Neural progenitor cell (in vitro differentiated cells): Measurements from ENCODE around the gene DOCK7. TPM values are rescaled to one million over a fixed set of nuclear protein-coding genes. Genes with fewer than 3 reads are reported as not detected.
"Not testable (repeated sequence)": the region's sequence is repeated elsewhere in the genome, so short reads cannot be mapped to it uniquely, and the experiment has no call there.

Experiments
- DNase-seq: peaks from one replicate; pipeline ENCODE4 v3.0.0-alpha.2; 2016; ENCODE audit warnings: low spot score
- H2AFZ ChIP-seq: fragments of 200-600 bp; sonication (generic); replicated peaks from 2 replicates; pipeline ENCODE4 v1.6.1; 2016; ENCODE audit warnings: antibody characterized with exemption
- H3F3A ChIP-seq: fragments of 200-600 bp; sonication (generic); 2 replicates; pipeline ENCODE4 v1.6.1; 2016; ENCODE audit warnings: antibody characterized with exemption, low read depth
- H3K27ac ChIP-seq: fragments of 200-600 bp; sonication (generic); 2 replicates; pipeline ENCODE4 v1.5.1; 2016; ENCODE audit warnings: mild to moderate bottlenecking
- H3K27me3 ChIP-seq: fragments of 200-600 bp; sonication (generic); 2 replicates; pipeline ENCODE4 v1.6.1; 2016; ENCODE audit warnings: mild to moderate bottlenecking, moderate library complexity
- H3K36me3 ChIP-seq: fragments of 200-600 bp; sonication (generic); 2 replicates; pipeline ENCODE4 v1.5.1; 2016
- H3K4me1 ChIP-seq: fragments of 200-600 bp; sonication (generic); 2 replicates; pipeline ENCODE4 v1.6.1; 2016; ENCODE audit warnings: mixed run types
- H3K4me2 ChIP-seq: fragments of 200-600 bp; sonication (generic); 2 replicates; pipeline ENCODE4 v1.6.1; 2016
- H3K4me3 ChIP-seq: fragments of 200-600 bp; sonication (generic); 2 replicates; pipeline ENCODE4 v1.5.1; 2016
- H3K79me2 ChIP-seq: fragments of 200-600 bp; sonication (generic); 2 replicates; pipeline ENCODE4 v1.6.1; 2016; ENCODE audit warnings: low read depth
- H3K9ac ChIP-seq: fragments of 200-600 bp; sonication (generic); 2 replicates; pipeline ENCODE4 v1.6.1; 2016
- H3K9me3 ChIP-seq: fragments of 200-600 bp; sonication (generic); 2 replicates; pipeline ENCODE4 v1.5.1; 2016; ENCODE audit warnings: low read depth
- H4K20me1 ChIP-seq: fragments of 200-600 bp; sonication (generic); 2 replicates; pipeline ENCODE4 v1.6.1; 2016; ENCODE audit warnings: low read depth
- H3K27ac Mint-ChIP-seq: 3 replicates; pipeline ENCODE4 v1.8.0; 2021; ENCODE audit warnings: mixed read lengths
- H3K27me3 Mint-ChIP-seq: 2 replicates; pipeline ENCODE4 v1.8.0; 2022; ENCODE audit warnings: low read depth, mild to moderate bottlenecking, inconsistent platforms, moderate library complexity, mixed read lengths; ENCODE audit not compliant: insufficient read depth
- H3K36me3 Mint-ChIP-seq: 3 replicates; pipeline ENCODE4 v1.8.0; 2021; ENCODE audit warnings: mixed read lengths
- H3K4me1 Mint-ChIP-seq: 3 replicates; pipeline ENCODE4 v1.8.0; 2021; ENCODE audit warnings: mixed read lengths
- H3K4me3 Mint-ChIP-seq: 3 replicates; pipeline ENCODE4 v1.8.0; 2021; ENCODE audit warnings: mild to moderate bottlenecking, moderate library complexity, mixed read lengths
- H3K9me3 Mint-ChIP-seq: 3 replicates; pipeline ENCODE4 v1.8.0; 2020; ENCODE audit warnings: mixed read lengths
- EZH2 ChIP-seq: fragments of 200-600 bp; sonication (generic); IDR thresholded peaks from 2 replicates; pipeline ENCODE4 v1.6.1; 2017; ENCODE audit warnings: antibody characterized with exemption, mild to moderate bottlenecking, moderate library complexity
- EZH2phosphoT487 ChIP-seq: fragments of 200-600 bp; sonication (generic); IDR thresholded peaks from 2 replicates; pipeline ENCODE4 v1.6.1; 2017; ENCODE audit warnings: antibody characterized with exemption
- total RNA-seq: library from RNA; depleted of rRNA; stranded (reverse); fragments of >200 nt; gene quantifications from 2 replicates; pipeline ENCODE4 v1.2.3, GENCODE V29; 2015; ENCODE audit warnings: low replicate concordance
- TF ChIP-seq, protein P1 (sequence below): fragments of 200-600 bp; sonication (generic); IDR thresholded peaks from 2 replicates; pipeline ENCODE4 v1.5.1; 2017; ENCODE audit warnings: antibody characterized with exemption, mild to moderate bottlenecking

DOCK7 gene
- total RNA-seq, 1 donor from 2014 or later = 92.7 TPM

DNA sequence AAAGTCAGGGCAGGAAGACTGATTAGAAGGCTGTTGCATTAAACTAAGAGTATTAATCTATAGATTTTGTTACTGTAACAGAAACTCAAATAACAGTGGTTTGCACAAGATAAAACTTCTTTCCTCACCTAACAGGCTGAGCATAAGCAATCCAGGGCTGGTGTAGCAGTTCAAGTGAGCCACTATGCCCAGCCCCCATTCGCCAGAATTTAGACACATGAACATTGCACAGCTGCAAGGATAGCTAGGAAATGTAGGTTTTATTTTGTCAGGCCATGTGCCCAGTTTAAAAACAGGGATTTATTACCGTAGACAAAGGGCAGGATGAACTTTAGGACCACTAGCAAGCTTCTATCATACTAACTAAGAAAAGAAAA, 19.5 kb upstream of the DOCK7 start:
- Histone ChIP-seq H3F3A (no peaks in the 10 kb centered on the region), H3K27me3 (no peaks in the 10 kb centered on the region), H3K9ac (no peak overlapping the region), H3K4me3 (no peak overlapping the region), H3K79me2 (no peaks in the 10 kb centered on the region), H3K4me2 (no peak overlapping the region), H3K36me3 (no peaks in the 10 kb centered on the region), H3K27ac (no peak overlapping the region), H4K20me1 (no peaks in the 10 kb centered on the region), H3K4me1 (no peaks in the 10 kb centered on the region), H3K9me3 (no peaks in the 10 kb centered on the region), H2AFZ (no peak overlapping the region)
- Mint-ChIP-seq H3K4me1 (no peaks in the 10 kb centered on the region), H3K36me3 (peaks cover 3% of the 10 kb centered on the region), H3K4me3 (no peak overlapping the region), H3K27me3 (no peaks in the 10 kb centered on the region), H3K27ac (no peak overlapping the region), H3K9me3 (peaks cover 19% of the 10 kb centered on the region)
- DNase-seq = no peak
- TF ChIP-seq, protein P1, sequence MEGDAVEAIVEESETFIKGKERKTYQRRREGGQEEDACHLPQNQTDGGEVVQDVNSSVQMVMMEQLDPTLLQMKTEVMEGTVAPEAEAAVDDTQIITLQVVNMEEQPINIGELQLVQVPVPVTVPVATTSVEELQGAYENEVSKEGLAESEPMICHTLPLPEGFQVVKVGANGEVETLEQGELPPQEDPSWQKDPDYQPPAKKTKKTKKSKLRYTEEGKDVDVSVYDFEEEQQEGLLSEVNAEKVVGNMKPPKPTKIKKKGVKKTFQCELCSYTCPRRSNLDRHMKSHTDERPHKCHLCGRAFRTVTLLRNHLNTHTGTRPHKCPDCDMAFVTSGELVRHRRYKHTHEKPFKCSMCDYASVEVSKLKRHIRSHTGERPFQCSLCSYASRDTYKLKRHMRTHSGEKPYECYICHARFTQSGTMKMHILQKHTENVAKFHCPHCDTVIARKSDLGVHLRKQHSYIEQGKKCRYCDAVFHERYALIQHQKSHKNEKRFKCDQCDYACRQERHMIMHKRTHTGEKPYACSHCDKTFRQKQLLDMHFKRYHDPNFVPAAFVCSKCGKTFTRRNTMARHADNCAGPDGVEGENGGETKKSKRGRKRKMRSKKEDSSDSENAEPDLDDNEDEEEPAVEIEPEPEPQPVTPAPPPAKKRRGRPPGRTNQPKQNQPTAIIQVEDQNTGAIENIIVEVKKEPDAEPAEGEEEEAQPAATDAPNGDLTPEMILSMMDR = no peak
- no peak for TF ChIP-seq EZH2phosphoT487
- TF ChIP-seq EZH2 = no peak

DNA sequence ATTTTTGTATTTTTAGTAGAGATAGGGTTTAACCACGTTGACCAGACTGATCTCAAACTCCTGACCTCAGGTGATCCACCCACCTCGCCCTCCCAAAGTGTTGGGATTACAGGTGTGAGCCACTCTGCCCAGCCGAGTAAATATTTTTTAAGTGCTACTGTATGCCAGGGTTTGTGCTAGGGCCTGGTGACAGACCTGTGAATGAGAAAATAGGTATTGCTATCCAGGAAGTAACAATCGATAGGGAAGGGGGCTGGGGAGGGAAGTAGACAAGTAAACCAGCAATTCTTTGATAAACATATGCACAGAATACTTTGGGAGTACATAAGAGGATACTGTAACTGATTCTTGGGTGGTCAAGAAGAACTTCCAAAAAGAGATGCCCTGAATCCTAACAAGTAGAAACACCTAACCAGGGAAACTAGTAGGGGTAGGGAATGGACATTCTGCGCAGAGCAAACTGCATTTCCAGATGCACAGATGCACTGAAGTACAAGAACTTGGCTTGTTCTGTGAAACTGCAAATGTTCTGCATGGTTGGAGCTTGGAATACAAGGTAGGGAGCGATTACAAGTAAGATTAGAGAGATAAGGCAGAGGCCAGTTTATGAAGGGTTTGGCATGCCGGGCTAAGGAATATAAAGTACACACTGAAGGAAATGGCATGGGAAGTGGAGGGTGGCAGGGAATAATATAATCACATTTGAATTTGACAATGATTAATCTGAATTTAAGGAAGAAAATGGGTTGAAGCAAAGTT, 19.0 kb upstream of the DOCK7 start:
- no peaks in the 10 kb centered on the region for H3K79me2 ChIP-seq
- H4K20me1 ChIP-seq = no peaks in the 10 kb centered on the region
- no peak overlapping the region for H3K4me3 ChIP-seq
- H3K4me1 ChIP-seq = no peaks in the 10 kb centered on the region
- Mint-ChIP-seq H3K4me1 (no peaks in the 10 kb centered on the region), H3K27ac (no peak overlapping the region), H3K4me3 (no peak overlapping the region), H3K36me3 (peaks cover 2% of the 10 kb centered on the region), H3K27me3 (no peaks in the 10 kb centered on the region), H3K9me3 (peaks cover 19% of the 10 kb centered on the region)
- no peak overlapping the region for H3K4me2 ChIP-seq
- DNase-seq = no peak
- H3K27me3 ChIP-seq = no peaks in the 10 kb centered on the region
- no peak overlapping the region for H3K27ac ChIP-seq
- TF ChIP-seq EZH2phosphoT487 = no peak
- TF ChIP-seq EZH2 = no peak
- TF ChIP-seq, protein P1 = no peak
- no peak overlapping the region for H3K9ac ChIP-seq
- no peaks in the 10 kb centered on the region for H3F3A ChIP-seq
- H3K36me3 ChIP-seq = no peaks in the 10 kb centered on the region
- no peak overlapping the region for H2AFZ ChIP-seq
- H3K9me3 ChIP-seq = no peaks in the 10 kb centered on the region

DNA sequence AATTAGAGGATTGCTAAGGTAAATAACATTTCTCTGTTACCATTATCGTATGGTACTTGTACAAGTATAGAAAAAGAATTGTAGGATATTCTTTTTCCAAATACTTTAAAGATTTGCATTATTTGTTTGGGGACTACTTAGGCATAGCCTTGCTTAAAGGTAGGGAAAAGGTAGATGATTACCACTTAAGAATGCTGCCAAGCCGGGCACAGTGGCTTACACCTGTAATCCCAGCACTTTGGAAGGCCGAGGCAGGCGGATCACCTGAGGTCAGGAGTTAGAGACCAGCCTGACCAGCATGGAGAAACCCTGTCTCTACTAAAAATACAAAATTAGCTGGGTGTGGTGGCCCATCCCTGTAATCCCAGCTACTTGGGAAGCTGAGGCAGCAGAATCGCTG, 10.0 kb upstream of the DOCK7 start:
- not testable (repeated sequence) for H3K27ac Mint-ChIP-seq, H3K4me3 ChIP-seq, H2AFZ ChIP-seq, H3K9me3 ChIP-seq, H3K4me1 Mint-ChIP-seq, H3K79me2 ChIP-seq, H3K36me3 ChIP-seq, DNase-seq, H3K27me3 Mint-ChIP-seq, H3K4me3 Mint-ChIP-seq, H3F3A ChIP-seq, H3K27ac ChIP-seq, H3K4me2 ChIP-seq, H3K4me1 ChIP-seq, H4K20me1 ChIP-seq, H3K36me3 Mint-ChIP-seq, H3K9me3 Mint-ChIP-seq, H3K27me3 ChIP-seq, H3K9ac ChIP-seq

DNA sequence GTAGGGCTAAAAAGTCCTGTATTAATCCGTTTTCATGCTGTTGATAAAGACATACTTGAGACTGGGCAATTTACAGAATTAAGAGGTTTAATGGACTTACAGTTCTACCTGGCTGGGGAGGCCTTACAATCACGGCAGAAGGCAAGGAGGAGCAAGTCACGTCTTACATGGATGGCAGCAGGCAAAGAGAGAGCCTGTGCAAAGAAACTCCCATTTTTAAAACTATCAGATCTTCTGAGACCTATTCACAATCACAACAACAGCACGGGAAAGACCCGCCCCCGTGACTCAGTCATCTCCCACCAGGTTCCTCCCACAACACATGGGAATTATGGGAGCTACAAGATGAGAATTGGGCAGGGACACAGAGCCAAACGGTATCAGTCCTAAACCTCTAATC, 6.3 kb upstream of the DOCK7 start:
- not testable (repeated sequence) for H3K9me3 Mint-ChIP-seq, H3K9me3 ChIP-seq, DNase-seq, H3K4me3 Mint-ChIP-seq, H3K4me3 ChIP-seq, H3K27me3 Mint-ChIP-seq, H3K27me3 ChIP-seq, H4K20me1 ChIP-seq, H3K27ac Mint-ChIP-seq, H3K9ac ChIP-seq, H3F3A ChIP-seq, H3K27ac ChIP-seq, H2AFZ ChIP-seq, H3K4me2 ChIP-seq, H3K36me3 ChIP-seq
- H3K4me1 Mint-ChIP-seq = peaks cover 22% of the 10 kb centered on the region
- Histone ChIP-seq H3K4me1 (peaks cover 20% of the 10 kb centered on the region), H3K79me2 (peaks cover 15% of the 10 kb centered on the region)
- H3K36me3 Mint-ChIP-seq = peaks cover 16% of the 10 kb centered on the region
